CD4-positive, alpha-beta T cell (primary cell): ENCODE measurements around the gene APOC3. TPM values are rescaled to one million over a fixed set of nuclear protein-coding genes. Genes with fewer than 3 reads are reported as not detected.

Experiments used
- ATAC-seq: fragments of 200-7000 bp; cut with Tn5 transposase; one replicate; pipeline ENCODE4 v1.10.0; 2022; ENCODE audit warnings: mild to moderate bottlenecking; ENCODE audit not compliant: poor library complexity
- CTCF ChIA-PET: fragments of 350-600 bp; sonication (Branson Sonifier 250); formaldehyde crosslinking; loops from one replicate; lab custom pipeline; 2021; ENCODE audit warnings: antibody characterized with exemption, inconsistent platforms; lab: Charles Lee
- POLR2A ChIA-PET: fragments of 350-600 bp; sonication (Branson Sonifier 250); formaldehyde crosslinking; loops from one replicate; lab custom pipeline; 2021; ENCODE audit warnings: antibody characterized with exemption, inconsistent platforms; lab: Charles Lee
- DNase-seq, 14 experiments: peaks; one replicate each; pipeline ENCODE4 v3.0.0-alpha.2; 2013 to 2020; ENCODE audit warnings: mixed read lengths in 2 of 14
- H3K27ac ChIP-seq, 2 donors: one replicate each; pipeline versions ENCODE4 v1.5.1 to v1.7.0; 2013; ENCODE audit warnings: low read length in 2 of 2, low read depth in 1 of 2, mild to moderate bottlenecking in 1 of 2
- H3K27me3 ChIP-seq, 2 experiments: 1 replicate in 1 of 2; 2 replicates in 1 of 2; pipeline versions ENCODE4 v1.6.1 to v1.7.0; 2013; ENCODE audit warnings: low read length in 2 of 2, control low read depth in 1 of 2, mild to moderate bottlenecking in 1 of 2, moderate library complexity in 1 of 2; ENCODE audit not compliant: insufficient read depth in 2 of 2, control insufficient read depth in 1 of 2
- H3K36me3 ChIP-seq: one replicate; pipeline ENCODE4 v1.6.1; 2013; ENCODE audit warnings: low read length, control low read depth; ENCODE audit not compliant: insufficient read depth
- H3K4me1 ChIP-seq: one replicate; pipeline ENCODE4 v1.6.1; 2013; ENCODE audit warnings: low read length, control low read depth; ENCODE audit not compliant: insufficient read depth
- H3K4me3 ChIP-seq: one replicate; pipeline ENCODE4 v1.5.1; 2013; ENCODE audit warnings: mild to moderate bottlenecking, low read length, moderate library complexity
- H3K9me3 ChIP-seq, 2 experiments: 1 replicate in 1 of 2; 2 replicates in 1 of 2; pipeline versions ENCODE4 v1.6.1 to v1.7.0; 2013; ENCODE audit warnings: low read length in 2 of 2, mild to moderate bottlenecking in 2 of 2, control low read depth in 1 of 2, moderate library complexity in 1 of 2; ENCODE audit not compliant: control insufficient read depth in 1 of 2, insufficient read depth in 1 of 2
- H3K27ac Mint-ChIP-seq: one replicate; pipeline ENCODE4 v1.8.0; 2020; ENCODE audit warnings: mixed read lengths
- H3K27me3 Mint-ChIP-seq: one replicate; pipeline ENCODE4 v1.8.0; 2021; ENCODE audit warnings: mixed read lengths
- H3K36me3 Mint-ChIP-seq: one replicate; pipeline ENCODE4 v1.8.0; 2021; ENCODE audit warnings: low read depth, mixed read lengths
- H3K4me1 Mint-ChIP-seq: one replicate; pipeline ENCODE4 v1.8.0; 2021; ENCODE audit warnings: low read depth, mixed read lengths
- H3K4me3 Mint-ChIP-seq: one replicate; pipeline ENCODE4 v1.8.0; 2020; ENCODE audit warnings: mild to moderate bottlenecking, mixed read lengths
- H3K9me3 Mint-ChIP-seq: one replicate; pipeline ENCODE4 v1.8.0; 2020; ENCODE audit warnings: mixed read lengths
- intact Hi-C, 2 experiments: fragments of 100-400 bp; cut with DNase I in 1 of 2; cut with micrococcal nuclease in 1 of 2; formaldehyde crosslinking; loops; one replicate each; pipeline versions ENCODE4 v1.15.1 to v1.9.0; 2023 to 2025; cut with DNase I, micrococcal nuclease
- total RNA-seq, 174 experiments: library from RNA in 2 of 174; stranded (reverse) in 2 of 174; gene quantifications; one replicate each; pipeline ENCODE4 v1.2.3 and lab custom pipeline; 2021 to 2026
- TF ChIP-seq, protein P1 (sequence below): fragments of 200-600 bp; IDR thresholded peaks from one replicate; pipeline ENCODE4 v1.8.0; 2022; ENCODE audit warnings: antibody characterized with exemption, mild to moderate bottlenecking

The APOC3 gene
- total RNA-seq, 2 experiments from 2014 or later: not detected

DNA sequence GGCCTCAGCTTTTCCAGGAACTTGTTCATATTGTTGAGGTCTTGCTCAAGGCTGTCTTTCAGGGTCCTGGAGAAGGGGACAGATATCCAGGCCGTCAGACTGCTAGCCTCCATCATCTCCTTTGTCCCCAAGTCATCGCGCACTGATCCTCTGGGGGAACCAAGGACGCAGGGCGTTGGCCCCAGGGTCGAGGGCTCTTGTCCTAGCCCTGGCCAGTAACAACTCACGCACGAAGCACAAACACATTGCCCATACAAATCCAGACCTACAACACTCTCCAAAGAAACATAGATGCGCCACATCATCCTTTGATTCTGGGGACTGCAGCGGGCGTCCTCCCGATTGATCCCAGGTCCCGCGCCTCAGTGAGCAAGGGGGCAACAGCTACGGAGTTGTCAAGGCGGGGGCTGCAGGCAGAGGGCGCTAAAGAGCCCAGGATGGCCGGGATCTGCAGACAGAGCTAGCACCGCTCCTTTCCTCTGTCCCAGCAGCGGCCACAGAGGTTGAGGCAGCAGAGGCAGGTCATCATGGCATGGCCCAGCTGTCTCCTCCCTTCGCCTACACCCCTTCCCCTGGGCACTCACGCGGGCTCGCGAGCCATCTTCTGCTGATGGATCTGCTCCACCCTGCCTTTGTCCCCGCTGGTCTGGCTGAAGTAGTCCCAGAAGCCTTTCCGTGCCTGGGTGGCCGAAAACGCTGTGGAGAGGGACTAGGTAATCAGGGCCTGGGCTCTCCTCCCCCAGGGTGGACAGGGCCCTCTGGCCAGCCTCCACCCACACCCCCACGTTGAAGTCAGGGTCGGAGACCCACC lies 38.5 kb upstream of the APOC3 start:
- Histone ChIP-seq H3K9me3 (no peaks in the 10 kb centered on the region), H3K4me1 (peaks cover 33% of the 10 kb centered on the region), H3K27me3 (no peaks in the 10 kb centered on the region), H3K4me3 (no peak overlapping the region), H3K36me3 (peaks cover 4% of the 10 kb centered on the region), H3K27ac (no peak overlapping the region)
- Mint-ChIP-seq H3K9me3 (no peaks in the 10 kb centered on the region), H3K27ac (peak overlapping the region; percentile 81), H3K36me3 (peaks cover 22% of the 10 kb centered on the region), H3K4me3 (peak overlapping the region; percentile 85), H3K4me1 (peaks cover 42% of the 10 kb centered on the region), H3K27me3 (no peaks in the 10 kb centered on the region)
- DNase-seq (peak; percentile 64 to 85 (median 74)), ATAC-seq (peak; percentile 55)
- POLR2A ChIA-PET: interaction anchor here (0.9 to 2.6 kb wide), 7 partner anchors 44 to 353 kb away, joined by 3 to 20 read pairs (median 5); partner anchors contain the start of genes PAFAH1B2 and SIK3
- intact Hi-C loops: loop anchor here (1.0 to 5.0 kb wide), 4 partner anchors 45 to 436 kb away; no protein-coding TSS in a partner anchor
- CTCF ChIA-PET: interaction anchor here (0.5 to 2.0 kb wide), 27 partner anchors 8 to 436 kb away, joined by 3 to 17 read pairs (median 3); partner anchors contain the start of genes BUD13, PAFAH1B2 and SIK3
- TF ChIP-seq, protein P1, sequence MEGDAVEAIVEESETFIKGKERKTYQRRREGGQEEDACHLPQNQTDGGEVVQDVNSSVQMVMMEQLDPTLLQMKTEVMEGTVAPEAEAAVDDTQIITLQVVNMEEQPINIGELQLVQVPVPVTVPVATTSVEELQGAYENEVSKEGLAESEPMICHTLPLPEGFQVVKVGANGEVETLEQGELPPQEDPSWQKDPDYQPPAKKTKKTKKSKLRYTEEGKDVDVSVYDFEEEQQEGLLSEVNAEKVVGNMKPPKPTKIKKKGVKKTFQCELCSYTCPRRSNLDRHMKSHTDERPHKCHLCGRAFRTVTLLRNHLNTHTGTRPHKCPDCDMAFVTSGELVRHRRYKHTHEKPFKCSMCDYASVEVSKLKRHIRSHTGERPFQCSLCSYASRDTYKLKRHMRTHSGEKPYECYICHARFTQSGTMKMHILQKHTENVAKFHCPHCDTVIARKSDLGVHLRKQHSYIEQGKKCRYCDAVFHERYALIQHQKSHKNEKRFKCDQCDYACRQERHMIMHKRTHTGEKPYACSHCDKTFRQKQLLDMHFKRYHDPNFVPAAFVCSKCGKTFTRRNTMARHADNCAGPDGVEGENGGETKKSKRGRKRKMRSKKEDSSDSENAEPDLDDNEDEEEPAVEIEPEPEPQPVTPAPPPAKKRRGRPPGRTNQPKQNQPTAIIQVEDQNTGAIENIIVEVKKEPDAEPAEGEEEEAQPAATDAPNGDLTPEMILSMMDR: peak; percentile 81

DNA sequence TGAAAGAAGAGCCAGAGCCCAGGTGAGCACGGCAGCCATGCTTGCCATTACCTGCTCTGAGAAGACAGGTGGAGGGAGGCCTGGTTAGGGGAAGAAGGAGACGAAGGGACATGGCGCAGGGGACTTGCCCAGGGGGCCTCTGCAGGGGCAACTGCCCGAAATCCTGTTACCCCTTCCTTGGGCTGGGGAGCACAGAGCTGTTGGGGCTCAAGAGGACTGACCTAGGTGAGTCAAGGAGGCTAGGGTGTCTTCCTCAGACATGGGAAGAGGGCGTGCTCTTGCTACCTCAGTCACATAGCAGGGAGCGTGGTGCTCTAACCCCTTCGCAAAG lies 37.9 kb upstream of the APOC3 start, which contains the start of gene APOA5:
Gene APOA5, minus strand, starts transcription at position 67 of the 331 bp plus-strand sequence. Its CDS starts 19 bp downstream, at position 48.
- ATAC-seq (no peak), DNase-seq (no peak)
- ChIA-PET POLR2A (interaction anchor here (0.9 to 2.6 kb wide), 7 partner anchors 44 to 352 kb away, joined by 3 to 20 read pairs (median 5); partner anchors contain the start of genes PAFAH1B2 and SIK3), CTCF (interaction anchor here (0.5 to 2.0 kb wide), 26 partner anchors 8 to 435 kb away, joined by 3 to 17 read pairs (median 3); partner anchors contain the start of genes BUD13, PAFAH1B2 and SIK3)
- Mint-ChIP-seq H3K27me3 (peaks cover 4% of the 10 kb centered on the region), H3K9me3 (no peaks in the 10 kb centered on the region), H3K4me3 (peak within 1 kb of the TSS; percentile 85), H3K4me1 (peaks cover 37% of the 10 kb centered on the region), H3K27ac (peak within 1 kb of the TSS; percentile 81), H3K36me3 (peaks cover 16% of the 10 kb centered on the region)
- Histone ChIP-seq H3K9me3 (no peaks in the 10 kb centered on the region), H3K36me3 (no peaks in the 10 kb centered on the region), H3K4me3 (no peak within 1 kb of the TSS), H3K27me3 (no peaks in the 10 kb centered on the region), H3K27ac (no peak within 1 kb of the TSS), H3K4me1 (peaks cover 27% of the 10 kb centered on the region)
- intact Hi-C loops: loop anchor here (1.0 to 5.0 kb wide), 4 partner anchors 45 to 435 kb away; no protein-coding TSS in a partner anchor
- TF ChIP-seq, protein P1: no peak

DNA sequence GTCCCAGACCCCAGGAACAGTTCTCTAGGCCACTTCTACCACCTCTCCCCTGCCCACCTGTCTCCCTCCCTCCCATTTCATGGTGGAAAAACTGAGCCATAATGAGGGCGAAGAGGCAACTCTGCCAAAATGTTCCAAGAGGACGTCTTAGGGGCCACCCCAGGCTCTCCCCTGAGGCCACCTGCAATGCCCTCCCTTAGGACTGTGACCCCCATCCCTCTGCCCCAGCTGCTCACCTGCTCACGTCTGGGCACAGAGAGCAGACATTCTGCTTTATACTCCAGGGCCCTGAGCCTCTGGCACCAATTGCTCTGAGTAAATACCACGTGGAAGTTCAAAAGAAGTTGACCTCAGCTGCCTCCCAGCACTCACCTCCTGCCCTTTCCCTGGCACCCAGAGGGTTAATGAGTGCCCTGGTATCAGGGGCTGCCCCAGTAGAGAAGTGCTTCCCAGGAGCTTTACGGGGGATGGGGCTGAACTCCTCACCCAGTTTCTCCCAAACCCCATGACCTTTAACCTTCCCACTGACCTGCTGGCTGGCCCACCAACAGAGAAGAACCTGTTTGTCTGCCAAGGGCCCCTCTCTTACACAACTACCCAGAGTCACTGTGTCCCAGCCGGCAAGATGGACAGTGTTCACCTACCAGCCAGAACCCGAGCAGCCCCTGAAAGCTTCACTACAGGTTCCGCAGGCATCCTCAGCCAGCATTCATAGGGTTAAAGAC lies 37.4 kb upstream of the APOC3 start:
- no peak overlapping the region for H3K27ac ChIP-seq
- no peaks in the 10 kb centered on the region for H3K36me3 ChIP-seq
- ATAC-seq (no peak), DNase-seq (no peak)
- no peak overlapping the region for H3K27ac Mint-ChIP-seq
- peaks cover 8% of the 10 kb centered on the region for H3K27me3 Mint-ChIP-seq
- peaks cover 22% of the 10 kb centered on the region for H3K4me1 ChIP-seq
- H3K9me3 ChIP-seq: no peaks in the 10 kb centered on the region
- no peak overlapping the region for H3K4me3 ChIP-seq
- no peak overlapping the region for H3K4me3 Mint-ChIP-seq
- H3K36me3 Mint-ChIP-seq: peaks cover 11% of the 10 kb centered on the region
- H3K9me3 Mint-ChIP-seq: no peaks in the 10 kb centered on the region
- ChIA-PET POLR2A (no interaction called here), CTCF (interaction anchor here (1.3 to 1.6 kb wide), 2 partner anchors 20 to 44 kb away, joined by 6 to 13 read pairs; partner anchors contain the start of gene BUD13)
- H3K27me3 ChIP-seq: no peaks in the 10 kb centered on the region
- H3K4me1 Mint-ChIP-seq: peaks cover 31% of the 10 kb centered on the region
- TF ChIP-seq, protein P1: no peak
- intact Hi-C loops: loop anchor here in 1 of 2 experiments (5.0 kb wide), 1 partner anchor 60 kb away; no protein-coding TSS in a partner anchor
